Right forelimb (tissue), 1 donor: ENCODE data around the gene DHRS7.

Experiments used
- DNase-seq: peaks from one replicate; pipeline ENCODE4 v3.0.0-alpha.2; 2018

The DHRS7 gene

GRCh38 chr14:60164712-60165546 is at the start of gene DHRS7:
Gene DHRS7 (minus strand): TSS chr14:60165398. CDS start chr14:60165309, 89 bp downstream.
- peak; percentile 88 for DNase-seq

- no peak for DNase-seq
These were observed 49.4 kb upstream of the DHRS7 start for GRCh38 chr14:60214415-60215126.

GRCh38 chr14:60214003-60214402 is 48.8 kb upstream of the DHRS7 start:
- no peak for DNase-seq

- DNase-seq = no peak
These were observed 47.5 kb upstream of the DHRS7 start for GRCh38 chr14:60212503-60213371.

GRCh38 chr14:60211153-60211552 is 46.0 kb upstream of the DHRS7 start:
- no peak for DNase-seq

- DNase-seq = no peak
These were observed 45.5 kb upstream of the DHRS7 start for GRCh38 chr14:60210703-60211102.

- DNase-seq = no peak
These were observed 41.8 kb upstream of the DHRS7 start for GRCh38 chr14:60206837-60207533.

- DNase-seq = no peak
These were observed 41.1 kb upstream of the DHRS7 start for GRCh38 chr14:60206249-60206670.

GRCh38 chr14:60204843-60205774 is 39.9 kb upstream of the DHRS7 start:
- no peak for DNase-seq

GRCh38 chr14:60204104-60204842 is 39.1 kb upstream of the DHRS7 start:
- no peak for DNase-seq

GRCh38 chr14:60199321-60199720 is 34.1 kb upstream of the DHRS7 start:
- no peak for DNase-seq

- DNase-seq = no peak
These were observed 32.6 kb upstream of the DHRS7 start for GRCh38 chr14:60197629-60198303.

- DNase-seq = no peak
These were observed 31.1 kb upstream of the DHRS7 start for GRCh38 chr14:60196291-60196690.

- DNase-seq = no peak
These were observed 30.1 kb upstream of the DHRS7 start for GRCh38 chr14:60195179-60195810.

GRCh38 chr14:60189923-60190840 is 25.0 kb upstream of the DHRS7 start:
- DNase-seq = no peak

- DNase-seq = no peak
These were observed 23.5 kb upstream of the DHRS7 start for GRCh38 chr14:60188696-60189095.

- DNase-seq = no peak
These were observed 22.9 kb upstream of the DHRS7 start for GRCh38 chr14:60188115-60188514.

- DNase-seq = no peak
These were observed 19.8 kb upstream of the DHRS7 start for GRCh38 chr14:60184905-60185555.
